GM21717 (cell line): ENCODE results near the gene PLEKHG2.
"Not testable (repeated sequence)": the region's sequence is repeated elsewhere in the genome, so short reads cannot be mapped to it uniquely, and the experiment has no call there.

Experiments
- ATAC-seq: cut with Tn5 transposase; IDR thresholded peaks from one replicate; pipeline ENCODE4 v1.9.1; 2021; ENCODE audit warnings: mild to moderate bottlenecking, moderate library complexity; ENCODE audit not compliant: unreplicated experiment

The PLEKHG2 gene

DNA sequence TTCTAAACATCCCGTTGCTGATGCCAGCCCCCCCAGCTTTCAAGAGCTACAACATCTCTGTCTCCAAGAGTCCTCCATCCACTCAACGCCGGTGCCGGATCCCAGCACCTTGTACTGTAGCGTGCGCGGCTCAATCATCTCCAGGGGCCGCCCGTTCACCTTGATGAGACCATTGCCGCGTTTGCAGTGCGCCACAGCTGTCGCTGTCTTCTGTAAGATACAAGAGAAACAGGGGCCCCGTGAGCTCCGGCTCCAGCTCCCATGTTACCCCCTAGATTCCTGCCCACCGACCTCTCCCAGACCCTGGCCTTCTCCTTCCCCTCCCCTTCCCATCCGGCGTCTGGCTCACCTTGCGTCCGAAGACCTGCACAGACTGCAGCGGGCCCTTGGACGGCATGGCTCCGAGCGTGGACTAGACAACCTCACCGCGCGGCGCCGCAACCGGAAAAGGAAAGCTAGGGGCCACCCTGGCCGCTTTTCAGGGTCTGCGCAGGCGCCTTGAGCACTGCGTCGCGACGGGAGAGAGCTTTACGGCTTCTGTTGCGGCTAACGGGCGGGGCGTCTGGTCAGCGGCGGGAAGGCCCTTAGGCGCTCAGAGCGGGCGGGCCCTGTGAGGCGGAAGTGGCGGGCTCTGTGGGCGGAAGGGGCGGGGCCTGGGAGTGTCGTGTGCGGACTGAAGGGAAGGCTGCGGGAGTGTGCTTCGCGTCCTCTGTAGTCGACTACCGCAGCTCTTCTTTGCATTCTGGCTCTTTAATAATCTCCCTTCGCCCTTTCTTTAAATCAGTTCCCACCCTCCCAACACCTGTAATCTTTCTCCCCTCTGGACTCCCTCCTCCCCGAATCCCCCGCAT lies 23.3 kb downstream of the PLEKHG2 start, which contains the start of gene RPS16:
RPS16 (minus strand) TSS at position 451 of the 851 bp plus-strand sequence; CDS start at position 397, 54 bp downstream.
- peak; percentile 51 for ATAC-seq

DNA sequence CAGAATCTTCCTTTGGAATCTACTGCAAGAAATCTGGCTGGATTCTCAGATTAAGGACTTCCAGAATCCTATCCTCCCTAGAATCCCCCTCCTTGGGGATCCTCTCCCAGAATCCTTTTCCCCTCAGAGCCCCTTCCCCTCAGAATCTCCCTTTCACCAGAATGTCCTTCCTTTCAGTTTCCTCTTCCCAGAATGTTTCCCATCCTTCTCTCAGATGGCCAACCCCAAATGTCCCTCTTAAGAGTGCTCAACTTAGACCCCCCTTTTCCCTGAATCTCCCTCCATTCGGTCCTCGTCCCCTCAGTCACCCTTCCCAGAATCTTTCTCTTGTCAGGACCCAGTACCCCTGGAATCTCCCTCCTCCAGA lies 23.9 kb downstream of the PLEKHG2 start:
- no peak for ATAC-seq

DNA sequence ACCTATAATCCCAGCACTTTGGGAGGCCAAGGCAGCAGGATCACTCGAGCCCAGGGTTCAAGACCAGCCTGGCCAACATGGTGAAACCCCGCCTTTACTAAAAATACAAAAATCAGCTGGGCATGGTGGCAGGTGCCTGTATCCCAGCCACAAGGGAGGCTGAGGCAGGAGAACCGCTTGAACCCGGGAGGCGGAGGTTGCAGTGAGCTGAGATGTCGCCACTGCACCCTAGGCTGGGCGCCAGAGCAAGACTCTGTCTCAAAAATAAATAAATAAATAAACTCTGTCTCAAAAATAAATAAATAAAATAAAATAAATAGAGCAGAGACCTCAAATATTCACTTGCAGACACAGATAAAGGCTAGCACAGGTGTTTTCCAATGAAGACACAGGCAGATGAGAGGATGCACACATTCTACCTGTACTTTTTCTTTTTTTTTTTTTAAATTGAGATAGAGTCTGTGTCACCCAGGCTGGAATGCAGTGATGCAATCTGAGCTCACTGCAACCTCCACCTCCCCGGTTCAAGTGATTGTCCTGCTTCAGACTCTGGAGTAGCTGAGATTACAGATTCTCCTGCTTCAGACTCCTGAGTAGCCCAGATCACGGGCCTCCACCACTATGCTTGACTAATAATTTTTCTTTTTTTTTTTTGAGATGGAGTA lies 25.9 kb downstream of the PLEKHG2 start:
- no peak for ATAC-seq

DNA sequence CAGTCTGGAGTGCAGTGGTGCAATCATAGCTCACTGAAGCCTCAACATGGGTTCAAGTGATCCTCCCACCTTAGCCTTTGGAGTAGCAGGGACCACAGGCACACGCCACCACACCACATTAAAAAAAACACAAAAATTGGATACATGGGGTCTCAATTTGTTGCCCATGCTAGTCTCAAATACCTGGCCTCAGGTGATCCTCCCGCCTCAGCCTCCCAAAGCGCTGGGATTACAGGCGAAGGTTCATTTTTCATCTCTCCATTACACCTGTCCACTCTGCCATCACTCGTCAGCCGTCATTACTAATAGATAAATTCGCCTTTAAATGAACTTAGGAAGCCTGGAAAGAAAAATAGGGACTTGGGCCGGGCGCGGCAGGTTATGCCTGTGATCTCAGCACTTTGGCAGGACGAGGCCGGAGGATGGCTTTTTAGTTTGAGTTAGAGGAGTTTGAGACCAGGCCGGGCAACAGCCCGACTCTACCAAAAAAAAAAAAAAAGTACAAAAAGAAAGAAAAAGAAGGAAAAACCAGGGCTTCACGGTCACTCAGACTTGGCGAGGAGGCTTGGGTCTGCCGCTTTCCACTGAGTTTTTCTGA lies 32.2 kb downstream of the PLEKHG2 start:
- no peak for ATAC-seq

DNA sequence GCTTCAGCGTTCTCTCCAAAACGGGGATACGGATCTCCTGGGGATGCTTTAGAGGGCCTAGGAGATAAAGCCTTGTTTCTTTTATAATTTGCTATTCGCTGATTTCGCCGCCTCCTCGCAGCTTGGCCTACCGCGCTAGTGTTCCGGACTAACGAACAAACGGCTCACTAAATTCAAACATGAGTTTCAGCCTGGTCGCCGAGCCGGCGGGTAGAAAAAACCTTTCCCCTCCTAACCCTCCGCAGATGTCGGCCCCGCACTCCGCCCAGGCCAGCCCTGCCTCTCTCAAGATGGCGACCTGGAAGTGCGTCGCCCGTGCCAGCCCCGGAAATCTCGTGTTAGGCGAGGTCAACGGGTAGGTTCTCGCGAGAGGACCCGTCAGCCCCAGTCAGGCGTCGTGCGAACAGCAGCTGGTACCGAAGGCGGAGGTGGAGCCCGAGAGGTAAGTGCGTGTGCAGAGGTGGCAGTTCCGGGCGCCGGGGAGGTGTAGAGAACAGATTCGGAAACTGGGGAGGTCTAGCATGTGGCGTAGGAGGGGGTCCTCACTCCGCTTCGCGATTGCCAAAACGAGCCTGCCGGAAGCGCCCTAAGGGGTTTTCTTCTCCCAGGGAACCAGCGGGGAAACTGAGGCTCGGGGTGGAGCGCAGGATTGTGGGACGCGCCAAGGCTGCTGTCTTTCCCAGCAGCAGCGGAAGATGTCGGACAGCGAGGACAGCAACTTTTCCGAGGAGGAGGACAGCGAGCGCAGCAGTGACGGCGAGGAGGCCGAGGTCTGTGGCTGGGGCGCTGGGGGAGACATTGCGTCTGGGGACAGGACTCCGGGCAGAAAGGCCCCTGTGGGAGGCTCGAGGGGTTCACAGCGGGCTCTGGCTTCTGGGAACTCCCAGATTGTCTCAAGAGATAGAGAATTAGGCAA lies 33.0 kb downstream of the PLEKHG2 start, which contains the start of gene SUPT5H:
SUPT5H (plus strand) TSS at position 387 of the 916 bp plus-strand sequence; CDS start at position 696, 309 bp downstream.
- ATAC-seq = peak; percentile 65

DNA sequence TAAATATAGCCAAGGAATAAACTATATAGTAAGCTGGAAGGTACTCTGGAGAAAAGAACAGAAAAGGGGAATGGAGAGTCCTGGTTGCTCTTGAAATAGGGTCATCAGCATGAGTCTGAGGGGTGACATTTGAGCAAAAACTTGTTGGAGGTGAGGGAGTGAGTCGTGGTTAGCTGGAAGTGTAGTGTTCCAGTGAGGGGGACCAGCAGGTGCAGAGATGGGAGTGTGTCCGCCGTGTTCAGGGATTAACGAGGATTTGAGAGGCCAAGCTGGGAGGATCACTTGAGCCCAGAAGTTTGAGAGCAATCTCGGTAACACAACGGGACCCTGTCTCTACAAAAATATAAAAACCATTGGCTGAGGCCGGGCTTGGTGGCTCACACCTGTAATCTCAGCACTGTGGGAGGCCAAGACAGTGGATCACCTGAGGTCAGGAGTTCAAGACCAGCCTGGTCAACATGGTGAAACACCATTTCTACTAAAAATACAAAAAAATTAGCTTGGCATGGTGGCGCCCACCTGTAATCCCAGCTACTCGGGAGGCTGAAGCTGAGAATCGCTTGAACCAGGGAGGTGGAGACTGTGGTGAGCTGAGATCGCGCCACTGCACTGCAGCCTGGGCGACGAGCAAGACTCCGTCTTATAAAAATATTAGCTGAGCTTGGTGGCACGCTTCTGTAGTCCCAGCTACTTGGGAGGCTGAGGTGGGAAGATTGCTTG lies 34.1 kb downstream of the PLEKHG2 start:
- ATAC-seq = no peak

DNA sequence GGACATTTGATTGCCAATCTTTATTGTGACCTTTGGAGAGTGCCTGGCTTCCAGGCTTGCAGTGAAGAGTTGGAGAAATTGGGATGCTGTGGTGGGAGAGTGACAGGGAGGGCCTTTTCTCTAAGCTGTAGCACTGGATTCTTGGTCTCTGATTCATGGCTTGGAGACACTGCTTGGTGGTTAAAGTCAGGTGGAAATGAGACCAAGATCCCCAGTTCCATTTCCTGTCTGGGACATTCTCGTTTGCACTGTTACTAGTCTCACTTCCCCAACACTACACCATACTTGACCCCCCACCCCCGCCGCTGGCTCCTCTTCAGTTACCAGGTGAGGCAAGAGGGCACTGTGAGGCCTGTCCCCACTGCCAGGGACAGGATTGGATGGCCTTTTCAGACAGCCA lies 35.8 kb downstream of the PLEKHG2 start:
- ATAC-seq = no peak

DNA sequence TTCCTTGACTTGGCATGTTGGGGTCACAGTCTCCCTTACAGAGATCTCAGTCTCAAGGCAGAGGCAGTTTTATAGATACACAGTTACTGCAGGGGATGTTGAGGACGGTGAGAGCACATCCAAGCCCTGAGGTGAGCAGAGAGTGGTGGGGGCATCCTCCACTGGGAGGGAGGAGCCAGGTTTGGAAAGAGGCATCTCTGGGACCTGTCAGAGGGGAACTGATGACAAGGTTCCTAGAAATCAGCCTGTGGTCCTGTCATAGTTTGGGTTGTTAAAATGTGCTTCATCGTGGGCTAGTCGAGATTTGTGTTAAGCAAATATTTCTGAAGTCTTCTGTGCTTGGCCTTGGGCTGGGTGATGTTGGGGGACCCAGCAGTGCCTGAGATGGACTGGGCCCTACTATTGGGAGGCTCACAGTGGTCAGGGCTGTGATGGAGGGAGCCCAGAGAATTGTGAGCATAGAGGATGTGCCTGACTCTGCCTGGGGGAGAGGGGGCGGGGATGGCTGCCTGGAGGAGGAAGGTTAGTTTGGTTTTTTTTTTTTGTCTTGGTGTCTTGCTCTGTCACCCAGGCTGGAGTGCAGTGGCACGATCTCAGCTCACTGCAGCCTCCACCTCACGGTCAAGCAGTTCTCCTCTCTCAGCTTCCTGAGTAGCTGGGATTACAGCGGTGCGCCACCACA lies 36.8 kb downstream of the PLEKHG2 start:
- ATAC-seq = no peak

DNA sequence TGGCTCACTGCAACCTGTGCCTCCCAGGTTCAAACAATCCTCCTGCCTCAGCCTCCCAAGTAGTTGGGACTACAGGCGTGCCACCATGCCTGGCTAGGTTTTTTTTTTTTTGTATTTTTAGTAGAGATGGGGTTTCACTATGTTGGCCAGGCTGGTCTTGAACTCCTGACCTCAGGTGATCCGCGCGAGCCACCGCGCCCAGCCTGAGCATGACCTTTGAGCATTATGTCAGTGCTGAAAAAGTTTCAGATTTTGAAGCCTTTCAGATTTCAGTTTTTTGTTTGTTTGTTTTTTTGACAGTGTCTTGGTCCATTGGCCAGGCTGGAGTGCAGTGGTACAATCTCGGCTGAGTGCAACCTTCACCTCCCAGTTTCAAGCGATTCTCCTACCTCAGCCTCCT lies 38.8 kb downstream of the PLEKHG2 start:
- ATAC-seq = not testable (repeated sequence)

DNA sequence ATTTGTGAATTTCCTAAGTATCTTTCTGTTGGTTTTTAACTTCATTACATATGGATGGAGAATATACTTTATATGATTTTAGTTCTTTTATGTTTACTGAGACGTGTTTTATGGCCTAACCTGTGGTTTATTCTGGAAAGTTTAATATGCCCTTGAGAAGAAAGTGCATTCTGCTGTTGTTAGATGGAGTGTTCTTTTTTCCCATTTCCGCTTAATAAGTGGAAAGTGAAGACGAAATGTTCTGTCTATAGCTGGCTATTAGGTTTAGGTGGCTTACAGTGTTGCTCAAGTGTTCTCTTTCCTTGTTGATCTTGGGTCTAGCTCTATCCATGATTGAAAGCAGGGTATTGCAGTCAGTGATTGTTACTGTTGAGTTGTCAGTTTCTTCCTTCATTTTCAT lies 50.9 kb downstream of the PLEKHG2 start:
- no peak for ATAC-seq

DNA sequence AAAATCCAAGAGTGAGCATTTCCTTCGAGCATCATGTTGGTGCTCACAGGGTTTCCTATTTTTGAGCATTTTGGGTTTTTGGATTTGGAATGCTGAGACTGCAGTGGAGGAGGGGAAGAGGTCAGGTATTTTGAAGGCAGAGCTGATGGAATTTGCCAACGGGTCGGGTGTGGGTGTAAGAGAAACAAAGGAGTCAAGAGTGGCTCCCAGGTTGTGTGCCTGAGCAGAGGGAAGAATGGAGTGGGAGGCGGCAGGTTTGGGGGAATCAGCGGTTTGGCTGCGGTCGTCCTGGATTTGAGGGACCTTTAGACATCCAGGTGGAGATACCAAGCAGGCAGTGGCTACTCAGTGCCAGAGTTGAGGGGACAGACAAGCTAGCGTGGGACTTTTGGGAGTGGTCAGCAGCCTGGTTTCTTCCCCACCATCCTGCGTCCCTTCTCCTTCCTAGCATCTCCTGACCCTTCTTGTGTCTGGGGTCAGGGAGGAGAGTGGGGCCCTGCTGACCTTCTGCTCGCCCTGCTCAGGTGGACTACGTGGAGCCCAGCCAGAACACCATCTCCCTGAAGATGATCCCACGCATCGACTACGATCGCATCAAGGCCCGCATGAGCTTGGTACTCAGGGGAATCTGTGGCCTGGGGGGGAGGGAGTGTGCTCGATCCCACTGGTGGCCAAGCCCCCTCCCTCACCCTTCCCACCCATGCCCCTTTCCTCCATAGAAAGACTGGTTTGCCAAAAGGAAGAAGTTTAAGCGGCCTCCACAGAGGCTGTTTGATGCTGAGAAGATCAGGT lies 53.7 kb downstream of the PLEKHG2 start:
- ATAC-seq = no peak

DNA sequence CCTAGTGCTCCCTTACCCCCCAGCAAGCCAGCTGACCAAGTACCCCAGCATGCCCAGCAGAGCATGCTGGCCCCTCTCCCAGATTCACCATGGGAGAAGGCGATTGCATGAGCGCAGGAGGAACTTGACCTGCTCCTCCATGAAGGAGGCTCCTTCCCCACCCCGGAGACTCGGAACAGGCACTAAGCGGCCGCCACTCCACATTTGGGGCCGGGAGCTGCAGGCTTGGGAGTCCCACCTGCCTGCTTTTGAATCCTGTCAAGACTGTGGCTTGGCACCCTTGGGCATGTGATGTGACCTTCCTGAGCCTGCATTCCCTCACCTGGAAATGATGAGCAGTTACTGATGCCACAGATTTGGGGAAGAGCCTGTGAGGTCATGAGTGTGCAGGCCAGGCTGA lies 55.5 kb downstream of the PLEKHG2 start:
- no peak for ATAC-seq

DNA sequence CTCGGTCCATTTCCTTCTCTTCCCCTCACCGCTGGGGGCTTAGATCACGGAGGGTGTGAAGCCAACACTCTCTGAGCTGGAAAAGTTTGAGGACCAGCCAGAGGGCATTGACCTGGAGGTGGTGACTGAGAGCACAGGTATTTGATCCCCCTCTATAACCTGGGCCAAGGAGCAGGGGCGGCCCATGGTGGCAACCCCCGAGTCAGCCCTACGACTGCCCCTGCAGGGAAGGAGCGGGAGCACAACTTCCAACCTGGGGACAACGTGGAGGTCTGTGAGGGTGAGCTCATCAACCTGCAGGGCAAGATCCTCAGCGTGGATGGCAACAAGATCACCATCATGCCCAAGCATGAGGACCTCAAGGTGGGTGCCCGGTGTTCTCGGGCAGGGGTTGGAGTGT lies 56.6 kb downstream of the PLEKHG2 start:
- ATAC-seq = no peak

DNA sequence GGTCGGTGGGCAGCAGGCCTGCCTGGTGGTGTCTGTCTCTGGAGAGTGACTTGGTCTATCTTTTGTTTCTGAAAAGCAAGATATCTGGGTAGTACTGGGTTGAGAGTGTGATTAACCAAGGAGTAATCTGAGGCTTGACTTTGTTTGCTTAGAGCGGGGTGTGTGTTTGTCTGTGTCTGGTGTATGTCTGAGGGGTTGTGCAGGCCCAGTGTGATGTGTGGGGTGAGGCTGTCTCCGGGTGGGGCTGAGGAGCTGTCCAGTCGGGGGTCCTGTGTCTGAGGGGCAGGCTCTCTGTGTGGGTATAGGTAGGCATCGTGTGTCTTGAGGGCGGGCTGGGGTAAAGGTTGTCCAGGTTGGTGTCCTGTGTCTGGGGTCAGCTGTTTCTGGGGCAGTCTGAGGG lies 57.1 kb downstream of the PLEKHG2 start:
- ATAC-seq = no peak

DNA sequence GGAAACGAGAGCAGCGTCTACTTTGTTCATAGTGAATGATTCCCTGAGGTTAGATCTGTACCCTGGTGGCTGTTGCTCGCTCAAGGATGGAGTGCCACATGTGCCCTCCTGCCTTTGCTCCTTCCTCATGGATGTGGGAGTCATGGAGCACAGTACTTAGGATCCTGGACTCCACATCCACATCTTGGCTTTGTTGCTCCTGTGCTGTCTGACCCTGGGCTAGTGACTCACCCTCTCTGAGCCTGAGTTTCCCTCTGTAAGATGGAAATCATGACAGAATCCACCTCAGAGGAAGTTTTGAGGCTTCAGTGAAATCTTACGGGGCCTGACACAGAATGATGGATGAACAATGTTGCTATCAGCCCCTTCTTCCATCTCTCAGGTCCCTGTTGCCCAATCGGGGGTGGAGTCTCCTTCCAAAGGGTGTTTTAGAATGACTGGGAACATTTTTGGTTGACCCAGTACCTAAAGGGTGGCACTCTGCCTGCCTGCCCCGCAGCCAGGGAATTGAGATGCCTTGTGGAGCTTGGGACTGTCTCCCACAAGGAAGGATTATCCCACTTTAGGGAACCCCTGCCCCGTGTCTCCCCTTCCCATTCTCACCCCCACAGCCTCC lies 58.4 kb downstream of the PLEKHG2 start:
- no peak for ATAC-seq

DNA sequence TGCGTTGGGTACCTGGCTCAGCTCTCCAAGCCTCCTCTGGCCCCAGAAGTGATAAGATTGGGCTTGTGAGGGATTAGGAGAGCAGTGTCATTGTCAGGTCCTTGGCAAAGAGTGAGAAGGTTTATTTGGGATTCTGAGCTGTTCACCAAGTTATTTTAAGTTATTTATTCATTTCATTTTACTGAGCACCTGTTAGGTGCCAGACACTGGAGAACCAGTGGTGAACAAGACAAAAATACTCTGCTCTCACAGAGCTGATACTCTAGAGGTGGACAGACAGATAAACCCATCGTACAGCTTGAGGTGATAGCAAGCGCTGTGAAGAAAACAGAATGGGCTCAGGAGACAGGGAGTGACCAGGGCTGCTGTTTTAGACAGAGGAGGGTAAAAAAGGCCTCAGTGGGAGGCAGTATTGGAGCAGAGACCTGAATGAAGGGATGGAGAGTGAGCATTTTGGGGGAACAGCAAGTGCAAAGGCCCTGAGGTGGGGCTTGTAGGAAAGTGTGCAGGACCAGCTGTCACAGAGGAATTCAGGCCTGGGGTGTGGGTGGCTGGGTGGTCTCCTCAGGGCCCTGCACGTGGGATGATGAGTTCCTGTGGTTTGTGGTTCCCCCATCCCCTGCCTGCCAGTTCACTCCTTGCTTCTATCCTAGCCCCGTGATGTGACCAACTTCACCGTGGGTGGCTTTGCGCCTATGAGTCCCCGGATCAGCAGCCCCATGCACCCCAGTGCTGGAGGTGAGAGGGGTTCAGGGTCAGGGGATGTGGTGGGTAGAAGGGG lies 59.5 kb downstream of the PLEKHG2 start:
- no peak for ATAC-seq

DNA sequence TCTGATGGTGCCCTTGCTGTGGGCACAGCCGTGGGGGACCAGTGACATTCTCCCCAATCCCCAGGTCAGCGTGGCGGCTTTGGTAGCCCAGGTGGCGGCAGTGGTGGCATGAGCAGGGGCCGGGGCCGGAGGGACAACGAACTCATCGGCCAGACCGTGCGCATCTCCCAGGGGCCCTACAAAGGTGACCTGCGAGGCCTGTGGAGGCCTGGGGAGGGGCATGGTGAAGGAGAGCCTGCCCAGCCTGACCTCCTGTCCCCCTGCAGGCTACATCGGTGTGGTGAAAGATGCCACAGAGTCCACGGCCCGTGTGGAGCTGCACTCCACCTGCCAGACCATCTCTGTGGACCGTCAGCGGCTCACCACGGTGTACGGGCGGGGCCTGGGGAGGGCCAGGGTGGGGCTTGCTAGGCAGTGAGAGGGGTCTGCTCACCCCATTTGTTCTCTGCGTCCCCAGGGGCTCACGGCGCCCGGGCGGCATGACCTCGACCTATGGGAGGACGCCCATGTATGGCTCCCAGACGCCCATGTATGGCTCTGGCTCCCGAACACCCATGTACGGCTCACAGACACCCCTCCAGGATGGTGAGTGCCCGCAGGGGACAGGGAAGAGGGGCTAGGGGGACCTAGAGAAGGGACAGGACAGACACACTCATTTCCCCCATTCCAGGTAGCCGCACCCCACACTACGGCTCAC lies 60.4 kb downstream of the PLEKHG2 start:
- no peak for ATAC-seq
